Lung (tissue), 12 donors: Measurements from ENCODE around the gene CEACAM1. TPM values are rescaled to one million over a fixed set of nuclear protein-coding genes. Genes with fewer than 3 reads are reported as not detected.
"Not testable (repeated sequence)": the region's sequence is repeated elsewhere in the genome, so short reads cannot be mapped to it uniquely, and the experiment has no call there.

ENCODE experiments used
- ATAC-seq: fragments of 200-7000 bp; cut with Tn5 transposase; one replicate; pipeline ENCODE4 v1.9.1; 2020; ENCODE audit warnings: moderate number of reproducible peaks; ENCODE audit not compliant: insufficient read depth, low FRiP score
- DNase-seq, 3 donors: peaks; one replicate each; pipeline ENCODE4 v3.0.0-alpha.2; 2013 to 2017
- H3K27ac ChIP-seq, 2 donors: one replicate each; pipeline ENCODE4 v1.5.1; 2013; ENCODE audit warnings: mild to moderate bottlenecking in 2 of 2, moderate library complexity in 2 of 2, control low read depth in 1 of 2, inconsistent platforms in 1 of 2, low read depth in 1 of 2, low read length in 1 of 2
- H3K27me3 ChIP-seq, 3 donors: one replicate each; pipeline ENCODE4 v1.5.1; 2013; ENCODE audit warnings: low read length in 2 of 3; ENCODE audit not compliant: control insufficient read depth in 3 of 3, insufficient read depth in 3 of 3
- H3K36me3 ChIP-seq, 4 donors: one replicate each; pipeline ENCODE4 v1.5.1; 2013; ENCODE audit warnings: low read length in 4 of 4, mild to moderate bottlenecking in 1 of 4, moderate library complexity in 1 of 4; ENCODE audit not compliant: control insufficient read depth in 4 of 4, insufficient read depth in 4 of 4
- H3K4me1 ChIP-seq, 5 donors: one replicate each; pipeline ENCODE4 v1.5.1; 2013; ENCODE audit warnings: low read length in 5 of 5, mild to moderate bottlenecking in 2 of 5, moderate library complexity in 1 of 5; ENCODE audit not compliant: control insufficient read depth in 5 of 5, insufficient read depth in 5 of 5
- H3K4me3 ChIP-seq: one replicate; pipeline ENCODE4 v1.5.1; 2013; ENCODE audit warnings: mild to moderate bottlenecking, control low read depth, moderate library complexity
- H3K9ac ChIP-seq, 2 donors: one replicate each; pipeline ENCODE4 v1.5.1; 2013; ENCODE audit warnings: low read length in 2 of 2, control low read depth in 1 of 2; ENCODE audit not compliant: insufficient read depth in 1 of 2
- H3K9me3 ChIP-seq, 4 donors: one replicate each; pipeline ENCODE4 v1.5.1; 2013; ENCODE audit warnings: low read length in 3 of 4, mild to moderate bottlenecking in 1 of 4, moderate library complexity in 1 of 4; ENCODE audit not compliant: control insufficient read depth in 4 of 4, insufficient read depth in 3 of 4
- WGBS, 2 donors: extraction: QIAGEN DNeasy Blood & Tissue Kit; methylation state at CpG; one replicate each; pipeline ENCODE4 v1.1.7; 2013; 5-methylcytosine and 5-hydroxymethylcytosine counted together
- polyA plus RNA-seq, 2 donors: library from polyadenylated mRNA; stranded (reverse); fragments of 200-250 nt; gene quantifications; one replicate each; pipeline ENCODE4 v1.2.1, GENCODE V29; 2013
- total RNA-seq, 2 donors: library from RNA; depleted of rRNA in 1 of 2; stranded (reverse); fragments of >200 nt in 1 of 2; gene quantifications; one replicate each; pipeline ENCODE4 v1.2.1, GENCODE V29; 2014 to 2021
- TF ChIP-seq, protein P1 (sequence below): IDR thresholded peaks from 2 replicates; pipeline ENCODE4 v1.5.1; 2012; ENCODE audit warnings: mild to moderate bottlenecking; ENCODE audit errors: control extremely low read depth, extremely low read depth
- donor health status: control.
- donor health status: control.
- donor health status: Bipolar disorder and iron deficiency.
- donor health status: healthy.
- donor health status: DM: yes; HTN: yes; CAD: no.

The CEACAM1 gene
- total and polyA plus RNA-seq, 4 donors: 3.6 to 26.8 (median 10.3) TPM

DNA sequence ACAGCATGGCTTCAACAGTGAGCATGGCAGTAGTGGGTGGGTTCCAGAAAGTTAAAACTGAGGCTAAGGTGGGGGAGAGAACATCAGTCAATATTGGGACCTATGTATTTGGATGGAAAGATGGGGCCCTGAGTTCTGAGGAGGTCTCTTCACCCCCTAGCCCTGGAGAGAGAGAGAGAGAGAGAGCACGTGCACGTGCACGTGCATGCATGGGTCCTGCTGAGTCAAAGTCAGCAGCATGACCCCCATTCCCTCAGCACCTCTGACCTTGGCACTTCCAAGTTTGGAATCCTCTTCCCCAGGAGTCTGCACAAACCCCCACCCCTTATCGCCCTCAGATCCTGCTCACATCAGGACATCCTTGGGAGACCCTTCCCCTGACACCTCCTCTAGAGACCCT lies 32.5 kb upstream of the CEACAM1 start:
- 78 to 86% methylated on average over 4 of the region's 4 CpGs for WGBS, 2 donors
- TF ChIP-seq, protein P1, sequence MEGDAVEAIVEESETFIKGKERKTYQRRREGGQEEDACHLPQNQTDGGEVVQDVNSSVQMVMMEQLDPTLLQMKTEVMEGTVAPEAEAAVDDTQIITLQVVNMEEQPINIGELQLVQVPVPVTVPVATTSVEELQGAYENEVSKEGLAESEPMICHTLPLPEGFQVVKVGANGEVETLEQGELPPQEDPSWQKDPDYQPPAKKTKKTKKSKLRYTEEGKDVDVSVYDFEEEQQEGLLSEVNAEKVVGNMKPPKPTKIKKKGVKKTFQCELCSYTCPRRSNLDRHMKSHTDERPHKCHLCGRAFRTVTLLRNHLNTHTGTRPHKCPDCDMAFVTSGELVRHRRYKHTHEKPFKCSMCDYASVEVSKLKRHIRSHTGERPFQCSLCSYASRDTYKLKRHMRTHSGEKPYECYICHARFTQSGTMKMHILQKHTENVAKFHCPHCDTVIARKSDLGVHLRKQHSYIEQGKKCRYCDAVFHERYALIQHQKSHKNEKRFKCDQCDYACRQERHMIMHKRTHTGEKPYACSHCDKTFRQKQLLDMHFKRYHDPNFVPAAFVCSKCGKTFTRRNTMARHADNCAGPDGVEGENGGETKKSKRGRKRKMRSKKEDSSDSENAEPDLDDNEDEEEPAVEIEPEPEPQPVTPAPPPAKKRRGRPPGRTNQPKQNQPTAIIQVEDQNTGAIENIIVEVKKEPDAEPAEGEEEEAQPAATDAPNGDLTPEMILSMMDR: no peak
- Histone ChIP-seq H3K9me3 (no peaks in the 10 kb centered on the region), H3K4me3 (no peak overlapping the region), H3K4me1 (no peaks in the 10 kb centered on the region), H3K9ac (no peak overlapping the region), H3K36me3 (no peaks in the 10 kb centered on the region), H3K27ac (no peak overlapping the region), H3K27me3 (peaks cover 0 to 4% (median 0%) of the 10 kb centered on the region in 3 donors)
- DNase-seq (no peak), ATAC-seq (no peak)

DNA sequence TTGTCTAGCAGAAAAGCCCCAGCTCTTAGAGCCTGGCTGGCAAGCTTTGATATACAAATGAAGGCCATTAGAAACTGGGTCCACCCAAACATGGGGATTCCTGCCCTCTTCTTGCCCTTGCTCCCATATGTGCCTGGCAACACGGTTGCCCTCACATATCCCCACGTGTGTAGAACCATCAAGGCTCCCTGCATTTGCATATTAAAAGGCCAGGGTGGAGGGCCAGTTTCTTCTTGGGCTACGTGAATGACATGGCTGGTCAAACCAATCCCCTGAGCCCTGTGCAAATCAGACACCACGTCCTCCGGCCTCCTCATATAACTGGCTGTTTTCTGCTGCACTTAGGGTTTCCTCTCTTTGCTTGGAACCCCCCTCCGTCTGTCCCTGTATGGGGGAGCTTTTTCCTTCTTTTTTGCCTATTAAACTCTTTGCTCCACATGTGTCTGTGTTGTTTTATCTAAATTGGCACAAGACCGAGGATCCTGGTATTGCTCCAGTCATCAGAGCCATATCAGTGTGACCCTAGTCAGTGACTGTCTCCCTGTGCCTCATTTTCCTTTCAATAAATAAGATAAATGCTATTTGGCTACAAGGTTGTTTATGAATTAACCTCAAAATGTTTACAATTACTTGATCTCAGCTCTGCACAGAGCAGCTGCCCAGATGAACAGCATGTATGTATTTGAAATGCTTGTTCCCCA lies 30.3 kb upstream of the CEACAM1 start:
- ATAC-seq (no peak), DNase-seq (peak in 2 of 3 donors; percentile 50 to 56)
- Histone ChIP-seq H3K27ac (no peak overlapping the region), H3K4me1 (no peaks in the 10 kb centered on the region), H3K9ac (no peak overlapping the region), H3K9me3 (peaks cover 0 to 2% (median 0%) of the 10 kb centered on the region in 4 donors), H3K4me3 (no peak overlapping the region), H3K36me3 (no peaks in the 10 kb centered on the region), H3K27me3 (peaks cover 0 to 4% (median 0%) of the 10 kb centered on the region in 3 donors)
- 61 to 72% methylated on average over 7 of the region's 7 CpGs for WGBS, 2 donors
- TF ChIP-seq, protein P1: no peak

DNA sequence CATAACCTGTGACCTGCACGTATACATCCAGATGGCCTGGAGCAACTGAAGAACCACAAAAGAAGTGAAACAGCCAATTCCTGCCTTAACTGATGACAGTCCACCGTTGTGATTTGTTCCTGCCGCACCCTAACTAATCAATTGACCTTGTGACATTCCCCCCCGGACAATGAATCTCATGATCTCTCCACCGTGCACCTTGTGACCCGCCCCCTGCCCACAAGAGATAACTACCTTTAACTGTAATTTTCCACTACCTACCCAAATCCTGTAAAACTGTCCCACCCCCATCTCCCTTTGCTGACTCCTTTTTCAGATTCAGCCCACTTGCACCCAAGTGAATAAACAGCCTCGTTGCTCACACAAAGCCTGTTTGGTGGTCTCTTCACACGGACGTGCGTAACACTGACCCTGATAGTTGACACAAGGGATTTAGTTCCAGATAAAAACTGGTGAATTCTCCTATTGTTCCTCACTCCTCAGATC lies 29.1 kb upstream of the CEACAM1 start:
- not testable (repeated sequence) for DNase-seq, H3K9ac ChIP-seq, H3K9me3 ChIP-seq, H3K36me3 ChIP-seq, H3K4me3 ChIP-seq, ATAC-seq, H3K27ac ChIP-seq, H3K4me1 ChIP-seq, H3K27me3 ChIP-seq
- WGBS, 2 donors: 82 to 86% methylated on average over 10 of the region's 10 CpGs

DNA sequence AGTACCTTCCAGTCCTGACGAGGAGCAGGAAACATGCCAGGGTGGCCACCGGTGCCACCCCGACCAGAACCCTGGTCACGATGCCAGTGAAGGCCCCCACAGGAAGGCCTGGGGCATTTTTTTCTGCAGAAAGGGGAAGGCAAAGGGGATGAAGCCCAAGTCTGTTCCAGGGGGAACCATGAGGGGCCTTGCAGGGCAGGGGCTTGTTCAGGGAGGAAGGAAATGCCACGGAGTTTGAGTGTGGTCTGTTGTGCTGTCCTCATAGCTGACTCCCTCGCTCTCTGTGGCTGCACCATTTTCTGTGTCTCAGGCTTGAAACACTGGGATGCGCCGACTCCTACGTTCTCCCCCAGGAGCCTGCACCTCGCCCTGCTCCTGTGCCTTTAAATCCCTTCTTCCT lies 27.5 kb upstream of the CEACAM1 start:
- Histone ChIP-seq H3K27me3 (peaks cover 0 to under 1% (median 0%) of the 10 kb centered on the region in 3 donors), H3K9ac (no peak overlapping the region), H3K9me3 (peaks cover 0 to 2% (median 0%) of the 10 kb centered on the region in 4 donors), H3K4me3 (no peak overlapping the region), H3K36me3 (no peaks in the 10 kb centered on the region), H3K4me1 (no peaks in the 10 kb centered on the region), H3K27ac (no peak overlapping the region)
- TF ChIP-seq, protein P1: no peak
- WGBS, 2 donors: 24 to 50% methylated on average over 10 of the region's 10 CpGs
- no peak for DNase-seq
- ATAC-seq: no peak
